ENCODE measurements around the gene RHBDD3.
A peak's percentile ranks its signal among the peaks of the same experiment; 100 is the strongest.
"Not testable (repeated sequence)": the region's sequence is repeated elsewhere in the genome, so short reads cannot be mapped to it uniquely, and the experiment has no call there.

Gene RHBDD3

GRCh38 chr22:29245626-29246385 is 22.0 kb downstream of the RHBDD3 start:
- peak; percentile 56 to 69 for DNase-seq

GRCh38 chr22:29244785-29245625 is 22.8 kb downstream of the RHBDD3 start:
- DNase-seq, result no peak

- no peak for DNase-seq
Measured at GRCh38 chr22:29243874-29244446, 23.8 kb downstream of the RHBDD3 start.

- not testable (repeated sequence) for DNase-seq
Measured at GRCh38 chr22:29240481-29240880, 27.3 kb downstream of the RHBDD3 start.

GRCh38 chr22:29233277-29233877 is 34.4 kb downstream of the RHBDD3 start:
- DNase-seq, result no peak

- no peak for DNase-seq
Measured at GRCh38 chr22:29231971-29232959, 35.5 kb downstream of the RHBDD3 start.

GRCh38 chr22:29230972-29231875 is 36.6 kb downstream of the RHBDD3 start:
- no peak for DNase-seq

GRCh38 chr22:29226351-29226981 is 41.3 kb downstream of the RHBDD3 start:
- DNase-seq, result no peak

- no peak for DNase-seq
Measured at GRCh38 chr22:29225422-29226090, 42.2 kb downstream of the RHBDD3 start.

GRCh38 chr22:29224859-29225410 is 42.8 kb downstream of the RHBDD3 start:
- no peak for DNase-seq

GRCh38 chr22:29224121-29224858 is 43.5 kb downstream of the RHBDD3 start:
- DNase-seq, result no peak

GRCh38 chr22:29219881-29220670 is 47.7 kb downstream of the RHBDD3 start:
- no peak for DNase-seq

- DNase-seq, result peak in 1 of 2 donors; percentile 5
Measured at GRCh38 chr22:29219409-29219782, 48.4 kb downstream of the RHBDD3 start.

GRCh38 chr22:29218758-29219408 is 48.9 kb downstream of the RHBDD3 start:
- no peak for DNase-seq

- no peak for DNase-seq
Measured at GRCh38 chr22:29217827-29218757, 49.7 kb downstream of the RHBDD3 start.

Data from inflammatory macrophage (primary cell).